ENCODE results near the gene BTN2A1.

- TF ChIP-seq ZNF274 (IDR thresholded peaks at IDR 0.05; ENCODE audit: low read depth, low read length) (no peak), YY1 (IDR thresholded peaks at IDR 0.05; ENCODE audit: insufficient read depth, insufficient read length) (no peak)
Observed at GRCh38 chr6:26502165-26502564, 44.4 kb downstream of the BTN2A1 start.
